ENCODE results near the gene FHIT.
"Not testable (repeated sequence)": the region's sequence is repeated elsewhere in the genome, so short reads cannot be mapped to it uniquely, and the experiment has no call there.

FHIT gene

DNA sequence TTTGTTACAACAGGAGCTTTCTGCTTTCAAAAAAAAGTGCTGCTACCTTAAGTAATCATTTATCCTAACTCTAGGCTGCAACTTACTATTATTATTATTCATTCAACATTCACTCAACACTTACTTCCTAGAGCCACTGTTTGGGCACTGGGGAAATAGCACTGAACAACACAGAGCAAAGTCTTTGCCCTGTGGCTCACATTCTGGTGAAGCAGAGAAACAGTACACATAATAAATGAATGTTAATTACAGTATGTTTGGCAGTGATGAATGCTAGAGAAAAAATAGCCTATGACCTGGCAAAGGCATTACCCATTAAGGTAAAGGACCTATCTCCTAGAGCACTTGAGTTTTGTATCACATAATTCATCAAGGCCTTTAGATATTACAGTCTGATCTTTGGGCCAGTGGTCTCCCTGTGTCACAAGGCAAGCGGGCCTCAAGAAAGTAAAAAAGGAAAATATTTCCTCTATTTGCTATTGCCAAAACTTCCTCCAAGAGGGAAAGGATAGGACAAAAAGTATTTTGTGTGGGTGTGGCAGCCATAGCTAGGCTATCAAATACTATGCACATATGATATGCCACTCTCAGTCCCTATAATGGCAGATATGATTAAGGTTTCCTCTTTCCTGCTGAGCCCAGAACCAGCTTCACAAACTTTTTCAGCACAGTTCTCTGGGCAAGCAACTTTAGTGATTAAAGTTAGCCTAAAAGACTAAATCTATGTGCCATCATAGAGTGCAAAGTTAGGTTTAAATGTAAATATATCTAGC is 142.8 kb downstream of the FHIT start:
- no peak for DNase-seq

DNA sequence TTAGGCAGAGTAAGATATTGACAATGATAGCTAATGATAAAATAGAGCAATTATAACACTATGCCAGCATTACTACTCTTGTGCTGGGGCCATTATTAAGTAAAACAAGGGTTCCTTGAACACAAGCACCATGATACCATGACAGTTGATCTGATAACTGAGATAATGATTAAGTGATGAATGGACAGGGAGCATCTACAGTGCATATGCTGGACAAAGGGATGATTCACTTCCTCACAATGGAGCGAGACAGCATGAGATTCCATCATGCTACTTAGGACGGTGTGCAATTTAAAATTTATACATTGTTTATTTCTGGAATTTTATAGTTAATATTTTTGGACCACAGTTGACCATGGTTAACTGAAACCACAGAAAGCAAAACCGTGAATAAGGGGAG is 156.6 kb downstream of the FHIT start:
- no peak for DNase-seq

DNA sequence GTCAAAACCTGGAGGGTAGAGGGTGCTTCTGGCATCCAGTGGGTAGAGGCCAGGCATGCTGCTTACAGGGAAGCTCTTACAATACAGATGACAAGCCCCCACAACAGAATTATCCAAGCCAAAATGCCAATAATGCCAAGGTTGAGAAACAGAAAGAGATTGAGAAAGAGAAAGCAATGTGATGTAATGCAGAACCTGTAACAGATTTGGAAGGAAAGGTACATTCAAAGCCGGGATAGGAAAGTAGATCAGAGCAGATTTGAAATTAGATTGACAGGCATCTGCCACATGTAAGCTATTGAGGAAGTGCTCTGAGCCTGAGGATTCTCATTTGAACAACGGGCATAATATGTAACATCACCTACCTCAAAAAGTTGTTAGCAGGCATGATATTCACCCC is 157.9 kb downstream of the FHIT start:
- DNase-seq, result no peak

DNA sequence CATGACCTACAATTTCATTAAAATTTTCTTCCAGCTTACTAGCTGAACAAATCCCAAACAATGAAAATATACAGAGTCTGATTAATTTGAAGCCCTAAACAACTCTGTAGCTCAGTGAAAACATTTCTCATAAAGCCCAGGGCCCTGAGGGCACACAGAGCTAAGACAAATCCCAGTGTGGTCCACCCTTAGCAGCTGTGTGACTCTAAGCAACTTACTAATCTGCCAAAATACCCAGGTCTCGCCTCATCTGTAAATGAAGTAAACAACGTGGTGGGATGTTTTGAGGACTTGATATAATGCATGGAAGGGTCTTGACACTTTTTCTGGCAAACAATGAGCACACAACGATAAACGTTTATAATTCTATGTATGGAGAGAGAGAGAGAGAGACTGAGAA is 158.4 kb downstream of the FHIT start:
- DNase-seq, result no peak

DNA sequence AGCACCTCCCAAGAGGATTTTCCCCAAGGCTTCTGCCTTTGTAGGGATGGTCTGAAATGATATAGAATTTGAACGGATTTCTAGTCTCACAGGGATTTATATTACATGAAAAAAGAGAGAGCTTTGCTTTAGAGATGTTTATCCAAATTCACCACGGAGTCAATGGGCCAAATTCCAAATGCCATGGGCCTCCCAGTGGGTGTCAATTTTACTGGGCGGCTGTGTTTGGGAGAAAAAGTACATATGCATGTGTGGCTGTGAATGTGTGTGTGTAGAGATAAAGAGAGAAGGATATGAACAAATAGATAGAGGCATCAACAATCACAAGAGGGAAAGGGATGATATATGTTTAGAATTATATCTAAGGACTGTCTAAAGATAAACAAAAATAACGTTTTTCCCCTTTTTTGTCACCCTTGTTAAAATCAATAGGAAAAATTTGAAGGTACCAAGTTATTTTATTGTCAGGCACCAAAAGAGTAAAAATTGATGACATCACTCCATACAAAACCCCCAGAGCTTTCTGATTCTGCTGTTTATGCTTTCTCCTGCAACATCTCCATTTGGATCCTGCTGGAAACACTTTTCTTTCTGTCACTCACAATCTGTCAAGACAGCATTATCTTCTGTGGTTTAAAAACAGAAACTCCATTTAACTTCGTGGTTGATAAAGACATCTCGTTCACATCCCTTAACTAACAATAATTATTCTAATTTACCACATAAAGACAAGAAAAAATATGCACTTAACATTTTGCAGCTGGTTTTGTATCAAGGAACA is 160.7 kb downstream of the FHIT start:
- DNase-seq, result no peak

DNA sequence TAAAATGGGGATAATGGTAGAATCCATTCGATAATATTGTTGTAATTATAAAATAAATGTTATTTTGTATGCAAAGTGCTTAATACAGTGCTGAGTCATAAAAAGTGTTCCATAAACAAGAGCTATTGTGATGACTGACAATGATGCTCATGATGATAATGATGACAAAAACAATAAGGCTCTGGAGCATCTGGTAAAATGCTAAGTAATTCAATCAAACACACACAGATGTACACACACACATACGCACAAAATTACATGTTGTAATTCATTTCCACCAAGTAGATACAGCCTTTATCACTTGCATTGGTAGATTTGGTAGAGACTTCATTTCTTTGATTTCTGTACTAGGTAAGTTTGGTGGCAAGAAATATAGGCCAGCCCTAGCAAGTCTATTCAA is 163.8 kb downstream of the FHIT start:
- no peak for DNase-seq

DNA sequence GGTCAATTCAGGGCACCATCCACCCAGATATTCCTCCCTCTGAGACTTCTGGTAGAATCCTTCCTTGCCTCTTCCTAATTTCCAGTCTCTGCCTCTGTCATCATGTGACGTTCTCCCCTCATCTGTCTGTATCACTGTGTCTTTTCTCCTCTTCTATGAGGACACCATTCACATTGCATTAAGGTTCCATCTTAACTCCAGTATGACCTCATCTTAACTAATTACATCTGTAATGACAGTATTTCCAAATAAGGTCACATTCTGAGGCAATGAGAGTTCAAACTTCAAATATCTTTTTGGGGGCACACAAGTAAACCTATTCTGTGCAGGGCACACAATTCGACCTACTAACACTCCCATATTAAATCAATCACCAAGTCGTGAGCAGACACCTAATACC is 169.7 kb downstream of the FHIT start:
- DNase-seq, result no peak

DNA sequence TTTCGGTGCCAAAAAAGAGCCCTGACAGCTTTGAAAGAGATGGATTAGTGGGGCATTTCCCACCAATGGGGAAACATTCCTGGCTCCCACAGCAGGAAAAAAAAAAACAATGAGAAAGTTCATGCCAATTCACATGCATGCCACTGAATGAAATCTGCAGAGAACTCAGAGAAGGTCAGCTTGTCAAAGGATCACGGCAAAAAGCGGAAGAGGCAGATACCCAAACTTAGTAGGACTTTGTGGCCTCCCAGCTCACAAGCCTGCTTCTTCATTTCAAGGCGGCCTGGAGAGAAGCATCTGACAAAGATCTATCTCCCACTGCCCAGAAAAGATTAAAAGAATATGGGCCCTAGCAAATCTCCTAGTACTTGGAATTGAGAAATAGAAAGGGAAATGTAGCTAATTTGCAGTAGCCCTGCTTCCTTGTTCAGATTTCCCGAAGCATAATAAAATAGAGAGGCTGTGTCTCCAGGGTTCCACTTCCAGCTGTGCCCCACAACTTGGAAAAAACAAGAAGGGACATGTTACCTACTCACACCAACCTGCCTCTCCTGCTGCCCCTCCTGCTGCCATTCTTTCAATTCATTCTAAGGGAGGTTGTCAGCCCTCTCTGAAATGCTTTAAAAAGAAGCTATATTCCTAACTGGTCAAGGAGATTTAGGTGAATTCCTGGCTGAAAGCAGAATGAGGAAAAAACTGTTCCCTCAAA is 170.4 kb downstream of the FHIT start:
- no peak for DNase-seq

DNA sequence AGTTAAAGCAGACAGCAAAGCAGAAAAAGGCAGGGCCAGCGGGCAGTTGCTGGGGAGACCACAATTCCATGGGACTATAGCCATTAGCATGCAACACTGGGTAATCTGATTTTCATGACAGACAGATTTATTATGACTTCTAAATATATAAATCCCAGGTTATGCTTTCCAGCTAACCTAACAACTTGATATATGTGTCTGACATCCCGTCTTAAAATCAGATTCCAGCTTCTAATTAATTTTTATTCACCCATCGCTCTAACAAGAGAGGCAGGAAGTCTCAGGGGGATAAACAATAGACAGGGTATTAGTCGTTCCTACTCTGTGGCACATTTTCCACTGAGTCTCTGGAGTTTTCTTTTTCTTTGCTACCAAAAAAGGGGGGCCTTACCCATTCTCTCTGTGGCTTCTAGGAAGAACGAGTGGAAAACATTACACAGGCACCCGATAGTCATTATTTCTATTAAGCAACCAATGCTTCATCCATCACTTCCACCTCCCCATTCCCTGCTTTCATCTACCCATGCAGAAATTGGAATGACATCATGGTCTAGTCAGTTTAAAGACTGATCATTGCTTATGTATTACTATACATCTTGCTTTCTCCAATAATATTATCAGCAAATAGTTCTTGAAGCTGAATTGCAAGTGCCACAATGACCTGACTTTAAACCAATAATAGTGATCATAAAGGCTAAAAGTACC is 173.1 kb downstream of the FHIT start:
- DNase-seq, result no peak

DNA sequence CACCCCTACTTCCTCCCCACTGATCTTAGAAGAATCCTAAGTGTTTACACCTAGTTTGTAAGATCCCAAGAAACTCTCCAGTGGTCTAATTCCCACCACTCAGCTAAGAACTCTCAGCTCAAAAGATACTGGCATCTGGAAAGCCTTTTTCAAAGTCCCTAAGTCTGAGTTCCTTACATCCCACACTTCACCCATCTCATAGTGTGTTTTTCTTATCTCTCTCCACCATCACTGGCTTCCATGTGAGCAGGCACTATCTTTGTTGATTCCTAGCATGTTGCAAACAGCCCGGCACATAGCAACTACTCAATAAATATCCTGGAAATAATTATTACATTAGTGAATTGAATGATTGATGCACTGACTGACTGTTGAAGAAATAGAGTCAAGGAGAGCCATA is 173.7 kb downstream of the FHIT start:
- DNase-seq, result no peak

DNA sequence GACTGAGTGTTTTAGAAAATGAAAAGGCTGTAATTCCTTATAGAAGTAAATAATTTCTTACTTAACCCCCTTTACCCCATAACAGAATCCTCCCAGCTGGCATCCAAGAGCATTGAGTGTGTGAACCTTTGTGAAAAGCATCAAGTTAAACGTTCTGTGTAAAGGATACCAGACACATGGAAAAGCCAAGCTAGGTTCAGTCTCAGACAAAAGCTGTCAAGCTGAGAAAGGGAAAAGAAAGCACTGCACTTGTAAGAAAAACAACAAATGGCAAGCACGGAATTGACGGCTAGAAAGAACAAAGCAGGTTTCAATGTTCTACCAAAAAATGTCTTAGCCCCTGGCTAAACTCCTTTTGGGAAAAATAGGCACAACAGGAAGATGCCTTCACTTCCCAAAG is 176.5 kb downstream of the FHIT start:
- DNase-seq, result no peak

DNA sequence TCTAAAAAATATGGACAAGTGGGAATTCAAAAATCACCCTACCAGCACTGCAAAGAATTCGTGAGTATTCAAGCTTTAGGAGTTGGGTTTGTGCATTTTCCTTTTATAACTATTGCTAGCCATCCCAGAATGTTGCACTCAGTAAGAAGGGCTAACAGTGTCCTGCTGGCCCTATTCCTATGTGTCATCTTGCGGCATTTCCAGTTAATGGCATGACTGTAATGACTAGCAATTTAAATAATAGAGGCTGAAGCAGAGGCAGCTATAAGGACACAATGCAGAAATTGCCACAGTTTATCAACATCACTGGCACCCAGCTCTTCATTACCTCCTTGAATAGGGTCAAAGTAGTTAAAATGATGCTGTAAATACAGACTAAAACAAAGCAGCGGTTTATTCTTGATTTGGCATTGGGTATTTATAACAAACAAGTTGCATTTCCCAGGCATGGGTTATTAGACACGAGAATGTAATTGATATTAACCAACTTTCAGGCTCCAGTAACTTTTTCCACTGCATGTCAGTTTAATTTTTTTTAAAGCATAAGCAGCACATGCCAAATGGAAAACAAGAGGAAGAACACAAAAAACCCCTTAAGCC is 177.6 kb downstream of the FHIT start:
- DNase-seq, result no peak

DNA sequence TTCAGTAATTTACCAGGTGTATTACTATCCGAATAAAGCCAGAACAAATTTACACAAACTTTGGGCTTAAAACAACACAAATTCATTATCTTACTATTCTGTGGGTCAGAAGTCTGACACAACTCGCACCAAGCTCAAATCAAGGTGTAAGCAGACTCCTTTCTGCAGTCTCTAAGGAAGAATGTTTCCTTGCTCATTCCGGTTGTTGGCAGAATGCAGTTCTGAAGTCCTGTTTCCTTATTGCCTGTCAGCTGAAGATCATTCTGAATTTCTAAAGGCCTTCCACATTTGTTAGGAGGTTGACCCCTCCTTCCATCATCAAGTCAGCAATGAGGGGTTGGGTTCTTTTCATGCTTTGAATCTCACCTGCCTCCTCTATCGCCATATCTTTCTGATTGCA is 183.2 kb downstream of the FHIT start:
- DNase-seq, result no peak

DNA sequence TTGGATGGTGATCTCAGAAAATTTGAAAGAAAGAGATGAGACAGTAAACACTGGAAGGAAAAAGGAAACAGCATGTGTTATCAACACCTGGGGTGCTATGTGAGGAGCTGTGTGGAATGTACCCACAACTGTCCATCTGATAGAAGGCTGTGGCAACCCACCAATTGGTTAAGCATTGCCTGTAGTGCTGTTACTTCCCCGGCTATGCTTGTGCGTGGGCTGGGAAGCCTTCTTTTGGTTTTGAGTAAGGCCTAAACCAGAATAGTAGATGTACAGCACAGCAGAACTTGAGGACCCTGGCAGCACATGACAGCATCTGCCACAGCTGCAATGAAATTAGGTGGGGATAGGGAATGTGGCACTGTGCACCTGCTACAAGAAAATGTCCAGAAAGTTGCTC is 184.5 kb downstream of the FHIT start:
- no peak for DNase-seq

DNA sequence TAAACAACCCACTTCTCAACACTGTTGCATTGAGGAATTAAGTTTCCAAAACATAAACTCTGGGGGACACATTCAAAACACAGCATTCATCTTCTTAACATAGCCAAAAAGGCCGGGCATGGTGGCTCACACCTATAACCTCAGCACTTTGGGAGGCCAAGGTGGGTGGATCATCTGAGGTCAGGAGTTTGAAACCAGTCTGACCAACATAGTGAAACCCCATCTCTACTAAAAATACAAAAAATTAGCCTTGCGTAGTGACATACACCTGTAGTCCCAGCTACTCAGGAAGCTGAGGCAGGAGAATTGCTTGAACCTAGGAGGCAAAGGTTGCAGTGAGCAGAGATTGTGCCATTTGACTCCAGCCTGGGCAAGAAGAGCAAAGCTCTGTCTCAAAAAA is 185.0 kb downstream of the FHIT start:
- DNase-seq, result not testable (repeated sequence)

DNA sequence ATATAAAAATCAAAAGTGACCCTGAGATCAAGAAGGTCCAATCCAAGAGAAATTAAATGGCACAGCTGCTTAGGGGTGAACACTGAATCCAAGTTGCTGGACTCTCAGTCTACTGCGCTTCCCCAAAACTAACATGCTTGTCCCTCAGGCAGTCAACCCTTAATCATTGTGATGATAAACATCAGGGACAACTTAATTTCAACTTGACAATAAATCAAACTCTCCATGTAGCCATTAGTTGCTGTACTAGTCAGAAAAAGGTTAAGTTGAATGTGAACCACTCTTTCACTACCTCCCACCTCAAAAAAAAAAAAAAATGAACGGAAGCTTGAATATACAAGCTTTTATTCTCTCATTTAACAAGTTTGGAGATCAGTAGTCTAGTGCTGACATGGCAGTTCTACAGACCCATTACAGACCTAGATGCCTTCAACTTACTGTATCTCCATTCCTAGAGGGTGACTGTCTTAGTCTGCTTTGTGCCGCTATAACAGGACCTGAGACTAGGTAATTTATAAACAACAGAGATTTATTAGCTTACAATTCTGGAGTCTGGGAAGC is 185.7 kb downstream of the FHIT start:
- DNase-seq, result no peak

DNA sequence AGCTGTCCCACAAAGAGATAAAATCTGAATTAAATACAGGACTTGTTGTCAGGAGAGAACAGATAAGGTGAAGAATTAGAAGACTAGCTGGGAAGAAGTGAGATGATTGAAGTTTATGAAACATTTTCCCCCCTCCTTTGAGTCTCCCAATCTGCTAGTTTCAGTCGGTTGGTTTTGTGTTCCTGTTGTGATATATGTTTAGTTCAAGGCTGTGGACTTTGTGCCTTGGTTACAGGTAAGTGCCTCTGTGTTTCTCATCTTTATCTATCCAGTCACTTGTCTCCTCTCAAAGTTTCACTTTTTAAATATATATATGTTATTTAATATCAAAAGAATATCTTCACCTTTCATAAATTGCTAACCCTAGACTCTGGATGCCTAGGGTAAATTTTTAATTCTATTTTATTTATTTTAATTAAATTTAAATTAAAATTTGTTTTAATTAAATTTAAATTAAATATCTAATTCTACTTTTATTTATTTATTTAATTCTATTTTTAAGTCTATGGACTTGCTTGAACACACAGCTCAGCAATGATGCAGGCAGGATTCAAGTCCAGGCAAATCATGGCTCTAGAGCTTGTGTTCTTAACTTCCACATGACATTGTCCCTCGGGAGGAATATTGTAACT is 190.0 kb downstream of the FHIT start:
- DNase-seq, result no peak

DNA sequence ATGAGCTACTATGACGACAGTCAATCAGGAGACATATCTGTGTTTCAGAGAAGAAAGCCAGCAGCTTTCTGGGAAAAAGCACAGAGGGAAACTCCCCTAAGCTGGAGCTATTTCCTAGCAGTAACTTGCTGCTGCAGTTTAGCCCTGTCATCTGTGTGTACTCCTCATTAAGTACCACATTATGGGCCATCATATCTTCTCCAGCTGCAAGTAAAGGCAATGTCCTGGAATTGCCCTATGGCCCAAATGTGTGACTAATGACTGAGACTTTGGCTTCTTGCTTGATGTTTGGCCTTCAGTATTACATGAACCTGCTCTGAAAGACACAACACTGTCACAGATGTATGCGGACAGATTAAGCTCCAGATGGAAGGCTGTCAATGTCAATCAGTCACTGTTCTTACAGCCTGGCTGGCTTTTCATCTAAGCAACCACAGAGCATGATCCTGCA is 190.8 kb downstream of the FHIT start:
- no peak for DNase-seq

DNA sequence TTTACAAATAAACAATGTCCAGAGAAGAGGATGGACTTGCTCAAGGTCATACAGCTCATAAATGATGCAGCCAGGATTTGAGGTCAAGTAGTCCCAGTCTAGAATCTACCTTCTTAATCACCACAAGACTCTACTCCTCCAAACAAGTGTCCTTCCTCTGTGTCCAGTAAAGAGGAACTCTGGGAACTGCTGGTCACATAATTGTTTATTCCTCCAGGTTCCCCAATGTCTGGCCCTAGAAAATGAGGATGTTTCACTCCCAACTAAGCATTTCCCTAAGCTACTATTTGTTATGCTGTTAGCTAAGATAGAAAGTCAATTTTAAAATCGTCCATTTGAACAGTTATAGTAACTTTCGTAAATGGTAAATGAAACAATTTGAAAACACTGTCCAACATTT is 192.4 kb downstream of the FHIT start:
- no peak for DNase-seq

DNA sequence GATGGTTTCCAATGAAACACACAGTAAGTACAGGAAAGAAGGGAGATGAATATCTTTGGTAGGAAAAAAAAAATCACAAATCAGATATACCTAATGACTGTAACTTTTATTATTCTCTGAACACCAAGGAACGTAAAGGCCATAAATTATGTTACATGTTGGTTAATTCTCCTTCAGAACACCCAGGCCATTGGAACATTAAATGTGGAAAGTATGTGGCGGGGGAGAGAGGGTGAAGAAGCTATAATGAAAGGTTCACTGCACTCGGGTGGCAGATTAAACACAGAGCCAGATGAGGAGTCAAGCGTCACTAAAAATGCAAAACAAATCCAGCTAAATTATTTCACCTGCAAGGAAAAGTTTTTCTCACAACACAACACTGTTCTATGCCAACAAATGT is 193.8 kb downstream of the FHIT start:
- DNase-seq, result no peak

DNA sequence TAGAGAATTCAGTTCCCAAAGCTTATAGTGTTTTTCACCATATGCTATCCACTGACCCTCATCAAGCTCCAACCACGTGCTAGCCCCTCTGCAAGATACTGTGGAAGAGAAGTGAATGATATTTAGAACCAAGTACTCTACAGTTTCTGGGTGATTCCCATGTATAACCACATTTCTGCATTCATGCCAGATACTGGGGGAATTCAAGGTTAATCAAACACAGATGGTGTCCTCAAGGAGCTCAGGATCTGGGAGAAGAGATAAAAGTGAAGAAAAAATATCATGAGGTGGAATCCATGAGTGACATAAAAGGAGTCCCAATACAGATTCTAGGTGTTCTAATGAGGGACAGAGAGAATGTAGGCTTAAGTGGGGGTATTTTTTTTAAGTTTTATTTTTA is 195.8 kb downstream of the FHIT start:
- DNase-seq, result no peak

All from activated CD4-positive, CD25-positive, alpha-beta regulatory T cell (primary cell).